PFSK-1 (cell line): ENCODE data around the gene RNF6.

Experiments used
- FOXP2 ChIP-seq: optimal IDR thresholded peaks from 2 replicates; pipeline ENCODE3; 2011; ENCODE audit warnings: borderline replicate concordance, control low read depth, inconsistent platforms; ENCODE audit not compliant: insufficient read depth; ENCODE audit errors: extremely low read length, extremely low read depth
- POLR2AphosphoS5 ChIP-seq: IDR thresholded peaks from 2 replicates; pipeline ENCODE4 v1.6.1; 2012; ENCODE audit warnings: low read depth, mild to moderate bottlenecking, control low read depth, low read length, moderate library complexity
- SIN3A ChIP-seq: IDR thresholded peaks from 2 replicates; pipeline ENCODE4 v1.6.1; 2012; ENCODE audit warnings: mild to moderate bottlenecking, low read length, moderate library complexity, borderline replicate concordance; ENCODE audit not compliant: insufficient read depth
- TAF1 ChIP-seq: IDR thresholded peaks from 2 replicates; pipeline ENCODE4 v1.6.1; 2012; ENCODE audit warnings: low read length, control low read depth, borderline replicate concordance; ENCODE audit not compliant: insufficient read depth
- TF ChIP-seq, protein P1 (sequence below), 2 experiments: IDR thresholded peaks; 2 replicates each; pipeline versions ENCODE4 v1.6.1 to v1.8.0; 2011 to 2012; ENCODE audit warnings: low read depth in 2 of 2, low read length in 2 of 2, control low read depth in 1 of 2, inconsistent platforms in 1 of 2, mild to moderate bottlenecking in 1 of 2, moderate library complexity in 1 of 2; ENCODE audit not compliant: insufficient read depth in 1 of 2

The RNF6 gene

DNA sequence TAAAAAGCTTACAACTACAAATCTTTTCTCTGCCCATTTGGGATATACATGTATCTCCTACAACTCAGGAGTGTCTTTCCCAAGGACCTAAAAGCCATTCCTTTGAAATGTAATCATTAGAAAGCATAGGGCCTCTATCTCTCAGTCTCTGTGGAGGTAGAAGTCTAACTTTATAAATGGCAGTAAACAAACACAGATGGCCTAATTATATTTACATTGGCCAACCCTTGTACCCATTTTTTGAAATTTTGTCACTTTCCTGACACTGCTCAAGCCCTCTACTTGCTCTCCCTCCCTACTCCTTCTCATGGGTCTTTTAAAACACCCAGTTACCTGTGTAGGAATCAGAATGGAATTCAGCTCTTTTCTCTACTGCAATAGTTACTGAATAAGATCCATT lies 24.8 kb downstream of the RNF6 start:
- TF ChIP-seq, protein P1, sequence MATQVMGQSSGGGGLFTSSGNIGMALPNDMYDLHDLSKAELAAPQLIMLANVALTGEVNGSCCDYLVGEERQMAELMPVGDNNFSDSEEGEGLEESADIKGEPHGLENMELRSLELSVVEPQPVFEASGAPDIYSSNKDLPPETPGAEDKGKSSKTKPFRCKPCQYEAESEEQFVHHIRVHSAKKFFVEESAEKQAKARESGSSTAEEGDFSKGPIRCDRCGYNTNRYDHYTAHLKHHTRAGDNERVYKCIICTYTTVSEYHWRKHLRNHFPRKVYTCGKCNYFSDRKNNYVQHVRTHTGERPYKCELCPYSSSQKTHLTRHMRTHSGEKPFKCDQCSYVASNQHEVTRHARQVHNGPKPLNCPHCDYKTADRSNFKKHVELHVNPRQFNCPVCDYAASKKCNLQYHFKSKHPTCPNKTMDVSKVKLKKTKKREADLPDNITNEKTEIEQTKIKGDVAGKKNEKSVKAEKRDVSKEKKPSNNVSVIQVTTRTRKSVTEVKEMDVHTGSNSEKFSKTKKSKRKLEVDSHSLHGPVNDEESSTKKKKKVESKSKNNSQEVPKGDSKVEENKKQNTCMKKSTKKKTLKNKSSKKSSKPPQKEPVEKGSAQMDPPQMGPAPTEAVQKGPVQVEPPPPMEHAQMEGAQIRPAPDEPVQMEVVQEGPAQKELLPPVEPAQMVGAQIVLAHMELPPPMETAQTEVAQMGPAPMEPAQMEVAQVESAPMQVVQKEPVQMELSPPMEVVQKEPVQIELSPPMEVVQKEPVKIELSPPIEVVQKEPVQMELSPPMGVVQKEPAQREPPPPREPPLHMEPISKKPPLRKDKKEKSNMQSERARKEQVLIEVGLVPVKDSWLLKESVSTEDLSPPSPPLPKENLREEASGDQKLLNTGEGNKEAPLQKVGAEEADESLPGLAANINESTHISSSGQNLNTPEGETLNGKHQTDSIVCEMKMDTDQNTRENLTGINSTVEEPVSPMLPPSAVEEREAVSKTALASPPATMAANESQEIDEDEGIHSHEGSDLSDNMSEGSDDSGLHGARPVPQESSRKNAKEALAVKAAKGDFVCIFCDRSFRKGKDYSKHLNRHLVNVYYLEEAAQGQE (IDR thresholded peaks at IDR 0.05; ENCODE audit: insufficient read depth in 1 of 2, low read depth in 2 of 2, low read length in 2 of 2) = no peak

DNA sequence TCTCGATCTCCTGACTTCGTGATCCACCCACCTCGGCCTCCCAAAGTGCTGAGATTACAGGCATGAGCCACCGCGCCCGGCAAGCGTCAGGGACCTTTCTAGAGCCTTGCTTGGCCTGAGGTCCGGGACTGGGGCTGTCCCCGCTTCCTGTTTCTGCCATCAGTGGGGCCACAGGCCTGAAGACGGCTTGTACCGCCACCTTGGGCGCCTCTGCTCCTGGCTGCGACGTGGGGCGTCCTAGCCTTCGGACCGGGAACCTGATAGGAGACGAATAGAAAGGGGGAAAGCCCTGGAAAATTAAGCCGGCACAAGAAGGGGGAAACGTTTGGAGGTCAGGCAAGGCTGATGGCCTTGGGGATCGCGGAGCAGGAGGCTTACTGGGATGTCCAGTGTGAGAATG lies 35.1 kb downstream of the RNF6 start:
- TF ChIP-seq, protein P1 (IDR thresholded peaks at IDR 0.05; ENCODE audit: insufficient read depth in 1 of 2, low read depth in 2 of 2, low read length in 2 of 2) = no peak
- TF ChIP-seq FOXP2 = no peak

DNA sequence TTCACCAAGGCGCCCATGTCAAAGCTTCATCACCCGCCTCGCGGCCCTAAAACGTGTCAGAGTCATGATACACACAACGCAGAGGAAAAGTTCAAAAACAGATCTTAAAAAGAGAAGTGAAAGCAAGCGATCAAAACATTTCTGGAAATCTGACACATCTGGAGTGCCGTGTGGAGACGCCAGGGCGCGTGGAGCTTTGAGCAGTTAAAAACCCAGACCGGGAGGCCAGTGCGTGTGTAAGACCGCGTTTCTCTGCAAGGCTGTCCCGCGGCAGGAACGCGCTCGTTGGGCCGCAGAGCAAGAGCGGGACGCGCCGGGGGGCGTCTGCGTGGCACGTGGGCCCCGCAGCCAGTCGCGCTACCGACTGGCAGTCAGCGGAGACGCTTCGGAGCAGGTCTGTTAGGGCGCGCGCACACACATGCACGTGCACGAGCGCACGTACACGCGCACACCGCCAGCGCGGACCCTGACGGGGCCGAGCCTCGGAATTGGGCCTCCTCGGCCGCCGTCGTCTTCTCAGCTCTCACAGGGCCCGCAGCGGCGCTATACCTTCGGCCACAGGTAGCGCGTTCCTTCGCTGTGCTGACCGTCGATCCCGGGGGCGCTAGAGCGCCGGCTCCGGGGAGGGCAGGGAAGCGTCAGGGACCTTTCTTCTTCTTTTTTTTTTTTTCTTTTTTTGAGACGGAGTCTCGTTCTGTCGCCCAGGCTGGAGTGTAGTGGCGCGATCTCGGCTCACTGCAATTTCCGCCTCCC lies 35.8 kb downstream of the RNF6 start:
- TF ChIP-seq POLR2AphosphoS5 = peak; percentile 45
- peak; percentile 88 for TF ChIP-seq FOXP2
- TF ChIP-seq, protein P1 (IDR thresholded peaks at IDR 0.05; ENCODE audit: insufficient read depth in 1 of 2, low read depth in 2 of 2, low read length in 2 of 2) = peak in 1 of 2 experiments; percentile 40; a peak in 1 of 4 replicates
- TF ChIP-seq TAF1 = no peak
- no peak for TF ChIP-seq SIN3A

DNA sequence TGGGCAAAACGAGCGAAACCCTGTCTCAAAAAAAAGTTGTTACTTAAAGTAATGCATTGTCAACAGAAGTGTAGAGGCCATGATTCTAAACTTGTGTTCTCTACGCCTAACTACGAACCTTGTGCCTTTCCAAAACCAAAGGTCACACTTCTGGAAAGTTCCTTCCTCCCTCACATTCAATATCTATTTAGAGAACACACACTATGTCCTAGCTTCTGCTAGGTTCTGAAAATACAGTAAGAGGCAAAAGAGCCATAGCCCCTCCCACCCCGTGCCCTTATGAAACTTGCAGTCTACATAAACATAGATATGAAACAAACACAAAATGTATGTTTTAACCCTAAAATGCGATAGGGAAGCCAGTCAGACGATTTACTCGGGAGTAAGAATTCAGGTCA lies 36.4 kb downstream of the RNF6 start:
- TF ChIP-seq POLR2AphosphoS5 (no peak), FOXP2 (no peak), SIN3A (no peak), TAF1 (no peak)
- TF ChIP-seq, protein P1 (IDR thresholded peaks at IDR 0.05; ENCODE audit: insufficient read depth in 1 of 2, low read depth in 2 of 2, low read length in 2 of 2) = no peak

DNA sequence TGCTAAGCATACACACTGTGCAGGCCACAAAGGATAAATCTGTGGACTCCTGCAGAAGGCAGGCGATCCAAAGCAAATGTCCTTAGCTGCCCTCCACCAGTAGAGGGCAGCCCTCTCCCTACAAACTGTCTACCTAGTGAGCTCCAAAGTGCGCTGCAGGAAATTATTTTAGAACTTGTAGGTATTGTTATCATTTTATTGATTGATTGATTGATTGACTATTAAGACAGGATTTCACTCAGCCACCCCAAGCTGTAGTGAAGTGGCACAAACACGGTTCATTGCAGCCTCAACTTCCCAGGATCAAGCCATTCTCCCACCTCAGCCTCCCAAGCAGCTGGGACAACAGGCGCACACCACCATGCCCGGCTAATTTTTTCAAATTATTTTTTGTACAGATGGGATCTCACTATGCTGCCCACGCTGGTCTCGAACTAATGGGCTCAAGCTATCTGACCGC lies 37.3 kb downstream of the RNF6 start:
- TF ChIP-seq POLR2AphosphoS5 (no peak), SIN3A (no peak), FOXP2 (no peak), TAF1 (no peak)
- TF ChIP-seq, protein P1 (IDR thresholded peaks at IDR 0.05; ENCODE audit: insufficient read depth in 1 of 2, low read depth in 2 of 2, low read length in 2 of 2) = no peak
